HFFc6 (cell line): Measurements from ENCODE around the gene PRUNE2. TPM values are rescaled to one million over a fixed set of nuclear protein-coding genes. Genes with fewer than 3 reads are reported as not detected.
A peak's percentile ranks its signal among the peaks of the same experiment; 100 is the strongest.
"Not testable (repeated sequence)": the region's sequence is repeated elsewhere in the genome, so short reads cannot be mapped to it uniquely, and the experiment has no call there.

Source experiments
- DNase-seq: peaks from one replicate; pipeline ENCODE4 v3.0.0-alpha.2; 2018
- H3K27ac Mint-ChIP-seq: 2 replicates; pipeline ENCODE4 v1.8.0; 2020; ENCODE audit warnings: mild to moderate bottlenecking, mixed read lengths
- H3K27me3 Mint-ChIP-seq: 2 replicates; pipeline ENCODE4 v1.8.0; 2021; ENCODE audit warnings: mild to moderate bottlenecking, moderate library complexity, mixed read lengths; ENCODE audit not compliant: insufficient read depth
- H3K36me3 Mint-ChIP-seq: 2 replicates; pipeline ENCODE4 v1.8.0; 2021; ENCODE audit warnings: low read depth, mixed read lengths
- H3K4me1 Mint-ChIP-seq: 2 replicates; pipeline ENCODE4 v1.8.0; 2020; ENCODE audit warnings: low read depth, mixed read lengths
- H3K4me3 Mint-ChIP-seq: 2 replicates; pipeline ENCODE4 v1.8.0; 2020; ENCODE audit warnings: mild to moderate bottlenecking, moderate library complexity, mixed read lengths
- H3K9me3 Mint-ChIP-seq: 2 replicates; pipeline ENCODE4 v1.8.0; 2020; ENCODE audit warnings: mild to moderate bottlenecking, mixed read lengths
- long read RNA-seq: library from polyadenylated mRNA; unstranded; transcript quantifications from one replicate; pipeline ENCODE4 v2.0.0, GENCODE V29; 2019
- total RNA-seq, 6 experiments: library from RNA; stranded (reverse); fragmentation: NEBNext Ultra II Directional; extraction: Animal tissue kit (Norgen Biotek cat#: 25700); gene quantifications; 2 replicates in 1 of 6; 3 replicates in 5 of 6; pipeline ENCODE4 v1.2.3, GENCODE V29; 2021
- TF ChIP-seq, protein P1 (sequence below): fragments of 200-600 bp; sonication (generic); IDR thresholded peaks from 2 replicates; pipeline ENCODE4 v1.5.0; 2021; ENCODE audit warnings: antibody characterized with exemption, mild to moderate bottlenecking

PRUNE2 gene, protein sequence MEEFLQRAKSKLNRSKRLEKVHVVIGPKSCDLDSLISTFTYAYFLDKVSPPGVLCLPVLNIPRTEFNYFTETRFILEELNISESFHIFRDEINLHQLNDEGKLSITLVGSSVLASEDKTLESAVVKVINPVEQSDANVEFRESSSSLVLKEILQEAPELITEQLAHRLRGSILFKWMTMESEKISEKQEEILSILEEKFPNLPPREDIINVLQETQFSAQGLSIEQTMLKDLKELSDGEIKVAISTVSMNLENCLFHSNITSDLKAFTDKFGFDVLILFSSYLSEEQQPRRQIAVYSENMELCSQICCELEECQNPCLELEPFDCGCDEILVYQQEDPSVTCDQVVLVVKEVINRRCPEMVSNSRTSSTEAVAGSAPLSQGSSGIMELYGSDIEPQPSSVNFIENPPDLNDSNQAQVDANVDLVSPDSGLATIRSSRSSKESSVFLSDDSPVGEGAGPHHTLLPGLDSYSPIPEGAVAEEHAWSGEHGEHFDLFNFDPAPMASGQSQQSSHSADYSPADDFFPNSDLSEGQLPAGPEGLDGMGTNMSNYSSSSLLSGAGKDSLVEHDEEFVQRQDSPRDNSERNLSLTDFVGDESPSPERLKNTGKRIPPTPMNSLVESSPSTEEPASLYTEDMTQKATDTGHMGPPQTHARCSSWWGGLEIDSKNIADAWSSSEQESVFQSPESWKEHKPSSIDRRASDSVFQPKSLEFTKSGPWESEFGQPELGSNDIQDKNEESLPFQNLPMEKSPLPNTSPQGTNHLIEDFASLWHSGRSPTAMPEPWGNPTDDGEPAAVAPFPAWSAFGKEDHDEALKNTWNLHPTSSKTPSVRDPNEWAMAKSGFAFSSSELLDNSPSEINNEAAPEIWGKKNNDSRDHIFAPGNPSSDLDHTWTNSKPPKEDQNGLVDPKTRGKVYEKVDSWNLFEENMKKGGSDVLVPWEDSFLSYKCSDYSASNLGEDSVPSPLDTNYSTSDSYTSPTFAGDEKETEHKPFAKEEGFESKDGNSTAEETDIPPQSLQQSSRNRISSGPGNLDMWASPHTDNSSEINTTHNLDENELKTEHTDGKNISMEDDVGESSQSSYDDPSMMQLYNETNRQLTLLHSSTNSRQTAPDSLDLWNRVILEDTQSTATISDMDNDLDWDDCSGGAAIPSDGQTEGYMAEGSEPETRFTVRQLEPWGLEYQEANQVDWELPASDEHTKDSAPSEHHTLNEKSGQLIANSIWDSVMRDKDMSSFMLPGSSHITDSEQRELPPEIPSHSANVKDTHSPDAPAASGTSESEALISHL (N-terminal part only)
- total RNA-seq, result under 1 TPM in 4 of 6 experiments, not detected in 2; 0.02 to 0.29 (median 0.16) TPM
- long read RNA-seq, result 0 reads

DNA sequence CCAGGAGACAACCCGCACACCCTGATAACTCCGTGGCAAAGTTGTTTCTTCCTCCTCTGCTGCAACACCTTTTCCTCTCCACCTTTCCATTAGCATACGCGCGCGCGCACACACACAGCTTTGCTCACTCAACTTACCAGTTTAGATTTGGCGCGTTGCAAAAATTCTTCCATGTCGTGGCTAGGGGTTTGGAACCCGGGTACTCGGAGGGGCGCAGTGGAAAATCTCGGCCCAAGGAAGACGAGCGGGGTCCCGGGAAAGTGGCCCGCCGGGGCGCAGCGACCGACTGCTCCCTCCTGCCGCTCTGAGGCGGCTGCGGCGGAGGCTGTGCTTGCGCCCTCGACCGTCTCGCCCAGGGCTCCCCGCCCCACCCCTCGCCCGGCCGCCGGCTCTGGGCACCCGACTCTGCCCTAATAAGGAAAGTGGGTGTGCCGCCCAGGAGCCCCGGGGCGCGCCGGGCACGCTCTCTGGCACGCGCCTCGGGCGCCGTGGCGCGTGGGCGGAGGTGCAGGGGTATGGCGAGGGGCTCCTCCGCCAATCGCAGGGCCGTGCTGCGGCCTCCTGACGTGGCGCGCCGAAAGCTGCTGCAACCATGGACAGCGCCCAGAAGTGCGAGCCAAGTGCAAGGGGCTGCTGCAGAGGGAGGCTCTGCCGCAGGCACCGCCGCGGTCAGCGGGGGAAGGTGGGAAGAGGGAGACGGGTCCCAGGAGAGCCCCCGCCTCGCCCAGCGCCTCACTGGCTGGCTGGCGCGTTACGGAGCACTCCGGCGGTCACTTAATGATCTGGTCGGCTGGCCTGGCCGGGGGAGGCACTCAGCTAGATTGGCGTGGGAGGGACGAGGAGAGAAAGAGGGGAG, at the start of gene PRUNE2:
PRUNE2 (minus strand) TSS at position 324 of the 856 bp plus-strand sequence; CDS start at position 173, 151 bp downstream.
- TF ChIP-seq, protein P1, sequence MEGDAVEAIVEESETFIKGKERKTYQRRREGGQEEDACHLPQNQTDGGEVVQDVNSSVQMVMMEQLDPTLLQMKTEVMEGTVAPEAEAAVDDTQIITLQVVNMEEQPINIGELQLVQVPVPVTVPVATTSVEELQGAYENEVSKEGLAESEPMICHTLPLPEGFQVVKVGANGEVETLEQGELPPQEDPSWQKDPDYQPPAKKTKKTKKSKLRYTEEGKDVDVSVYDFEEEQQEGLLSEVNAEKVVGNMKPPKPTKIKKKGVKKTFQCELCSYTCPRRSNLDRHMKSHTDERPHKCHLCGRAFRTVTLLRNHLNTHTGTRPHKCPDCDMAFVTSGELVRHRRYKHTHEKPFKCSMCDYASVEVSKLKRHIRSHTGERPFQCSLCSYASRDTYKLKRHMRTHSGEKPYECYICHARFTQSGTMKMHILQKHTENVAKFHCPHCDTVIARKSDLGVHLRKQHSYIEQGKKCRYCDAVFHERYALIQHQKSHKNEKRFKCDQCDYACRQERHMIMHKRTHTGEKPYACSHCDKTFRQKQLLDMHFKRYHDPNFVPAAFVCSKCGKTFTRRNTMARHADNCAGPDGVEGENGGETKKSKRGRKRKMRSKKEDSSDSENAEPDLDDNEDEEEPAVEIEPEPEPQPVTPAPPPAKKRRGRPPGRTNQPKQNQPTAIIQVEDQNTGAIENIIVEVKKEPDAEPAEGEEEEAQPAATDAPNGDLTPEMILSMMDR, result no peak
- H3K27me3 Mint-ChIP-seq, result peaks cover 40% of the 10 kb centered on the region
- no peaks in the 10 kb centered on the region for H3K36me3 Mint-ChIP-seq
- DNase-seq, result peak; percentile 3
- H3K4me1 Mint-ChIP-seq, result no peaks in the 10 kb centered on the region
- no peak within 1 kb of the TSS for H3K27ac Mint-ChIP-seq
- no peaks in the 10 kb centered on the region for H3K9me3 Mint-ChIP-seq
- H3K4me3 Mint-ChIP-seq, result 0 out of 2 replicates have a peak within 1 kb of the TSS, but pooled peaks have one; percentile 33

DNA sequence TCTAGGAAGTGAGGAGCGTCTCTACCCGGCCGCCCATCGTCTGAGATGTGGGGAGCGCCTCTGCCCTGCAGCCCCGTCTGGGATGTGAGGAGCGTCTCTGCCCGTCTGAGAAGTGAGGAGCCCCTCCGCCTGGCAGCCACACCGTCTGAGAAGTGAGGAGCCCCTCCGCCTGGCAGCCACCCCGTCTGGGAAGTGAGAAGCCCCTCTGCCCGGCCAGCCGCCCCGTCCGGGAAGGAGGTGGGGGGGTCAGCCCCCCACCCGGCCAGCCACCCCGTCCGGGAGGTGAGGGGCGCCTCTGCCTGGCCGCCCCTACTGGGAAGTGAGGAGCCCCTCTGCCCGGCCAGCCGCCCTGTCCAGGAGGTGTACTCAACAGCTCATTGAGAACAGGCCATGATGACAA, 49.5 kb upstream of the PRUNE2 start:
- H3K27me3 Mint-ChIP-seq, H3K4me3 Mint-ChIP-seq: not testable (repeated sequence)

DNA sequence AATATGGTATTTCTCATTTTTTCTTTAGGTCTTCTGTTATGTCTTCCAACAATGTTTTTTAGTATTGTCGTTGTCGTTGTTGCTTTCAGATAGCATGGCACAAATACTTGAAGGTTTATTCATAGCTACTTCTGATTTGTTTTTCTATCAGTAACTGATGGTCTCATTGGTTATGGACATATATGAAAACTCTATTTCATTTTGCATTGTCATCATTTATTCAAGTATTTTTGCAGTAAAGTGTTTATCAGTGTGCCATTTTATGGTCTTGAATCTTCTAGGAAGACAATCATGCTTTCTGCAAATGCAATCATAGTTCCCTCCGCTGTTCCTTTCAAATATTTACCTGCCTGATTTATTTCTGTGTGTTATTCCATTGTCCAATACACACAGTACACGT, 44.0 kb upstream of the PRUNE2 start:
- Mint-ChIP-seq H3K27me3 (peaks cover 12% of the 10 kb centered on the region), H3K4me1 (no peaks in the 10 kb centered on the region), H3K4me3 (no peak overlapping the region), H3K27ac (no peak overlapping the region), H3K36me3 (no peaks in the 10 kb centered on the region), H3K9me3 (peaks cover 4% of the 10 kb centered on the region; the same call in 1 of the 2 replicates)
- TF ChIP-seq, protein P1, result no peak
- no peak for DNase-seq

More for the DNA sequence above, 49.5 kb upstream of the PRUNE2 start:
- not testable (repeated sequence) for H3K27ac Mint-ChIP-seq, H3K9me3 Mint-ChIP-seq, H3K36me3 Mint-ChIP-seq, DNase-seq, H3K4me1 Mint-ChIP-seq

DNA sequence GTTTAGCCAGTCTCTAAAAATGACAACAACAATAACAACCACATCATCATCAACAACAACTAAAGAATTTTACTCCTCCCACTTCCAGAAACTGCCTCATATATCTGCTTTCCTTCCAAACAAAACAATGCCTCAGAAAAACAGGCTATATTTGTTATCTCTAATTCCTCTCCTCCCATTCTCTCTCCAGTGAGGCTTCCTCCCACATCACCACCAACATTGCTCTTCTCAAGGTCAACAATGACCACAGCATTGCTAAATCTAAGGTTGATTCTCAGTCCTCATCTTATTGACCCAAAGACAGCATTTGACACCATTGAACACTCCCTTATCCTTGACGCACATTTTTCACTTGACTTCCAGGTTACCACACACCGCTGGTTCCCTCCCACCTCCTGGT, 38.1 kb upstream of the PRUNE2 start:
- no peak overlapping the region for H3K4me3 Mint-ChIP-seq
- H3K27me3 Mint-ChIP-seq, result peaks cover 7% of the 10 kb centered on the region
- no peak overlapping the region for H3K27ac Mint-ChIP-seq
- TF ChIP-seq, protein P1, result no peak
- no peak for DNase-seq
- no peaks in the 10 kb centered on the region for H3K36me3 Mint-ChIP-seq
- no peaks in the 10 kb centered on the region for H3K9me3 Mint-ChIP-seq
- H3K4me1 Mint-ChIP-seq, result no peaks in the 10 kb centered on the region

DNA sequence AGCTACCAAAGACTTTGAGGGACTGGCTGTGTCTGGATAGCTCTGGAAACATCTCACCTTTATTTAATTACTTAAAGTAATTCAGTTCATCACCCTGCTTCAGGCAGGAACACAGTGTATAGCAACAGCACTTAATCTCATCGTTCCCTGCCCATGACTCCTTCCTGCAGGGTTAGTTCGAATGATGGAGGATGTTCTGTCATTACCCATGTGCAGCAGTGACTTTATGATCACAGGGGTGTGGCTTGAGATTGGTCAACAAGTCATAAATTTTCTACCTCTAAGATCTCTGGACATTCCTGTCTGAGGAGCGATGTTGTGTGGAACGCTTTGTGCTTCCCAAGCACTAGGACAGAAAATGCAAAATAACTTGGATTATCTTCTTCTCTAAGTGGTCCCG, 37.1 kb upstream of the PRUNE2 start:
- H3K27me3 Mint-ChIP-seq, result peaks cover 5% of the 10 kb centered on the region
- H3K27ac Mint-ChIP-seq, result no peak overlapping the region
- TF ChIP-seq, protein P1, result no peak
- no peaks in the 10 kb centered on the region for H3K9me3 Mint-ChIP-seq
- H3K4me3 Mint-ChIP-seq, result no peak overlapping the region
- no peak for DNase-seq
- no peaks in the 10 kb centered on the region for H3K4me1 Mint-ChIP-seq
- no peaks in the 10 kb centered on the region for H3K36me3 Mint-ChIP-seq
